H9 (cell line): ENCODE data around the gene PRADC1. TPM values are rescaled to one million over a fixed set of nuclear protein-coding genes. Genes with fewer than 3 reads are reported as not detected.
A peak's percentile ranks its signal among the peaks of the same experiment; 100 is the strongest.

Source experiments
- DNase-seq: peaks from one replicate; pipeline ENCODE4 v3.0.0-alpha.2; 2017
- H2AFZ ChIP-seq: one replicate; pipeline ENCODE4 v1.6.1; 2013; ENCODE audit warnings: mild to moderate bottlenecking, low read length, control low read depth, moderate library complexity
- H2AK5ac ChIP-seq: 2 replicates; pipeline ENCODE4 v1.6.1; 2013; ENCODE audit warnings: low read length, control low read depth, mixed read lengths; ENCODE audit not compliant: insufficient read length
- H2BK120ac ChIP-seq: one replicate; pipeline ENCODE4 v1.6.1; 2013; ENCODE audit warnings: low read depth, mild to moderate bottlenecking, low read length, control low read depth, inconsistent platforms; ENCODE audit not compliant: poor library complexity, severe bottlenecking
- H2BK12ac ChIP-seq: 2 replicates; pipeline ENCODE4 v1.6.1; 2013; ENCODE audit warnings: low read length, control low read depth, mixed read lengths, low read depth; ENCODE audit not compliant: insufficient read length
- H2BK15ac ChIP-seq: 2 replicates; pipeline ENCODE4 v1.6.1; 2013; ENCODE audit warnings: low read depth, low read length, control low read depth
- H2BK20ac ChIP-seq: one replicate; pipeline ENCODE4 v1.6.1; 2013; ENCODE audit warnings: low read depth, mild to moderate bottlenecking, low read length, control low read depth, inconsistent platforms; ENCODE audit not compliant: poor library complexity, severe bottlenecking
- H2BK5ac ChIP-seq: 2 replicates; pipeline ENCODE4 v1.6.1; 2013; ENCODE audit warnings: low read length, control low read depth, mixed read lengths; ENCODE audit not compliant: insufficient read length
- H3K14ac ChIP-seq: 2 replicates; pipeline ENCODE4 v1.6.1; 2013; ENCODE audit warnings: low read length, control low read depth; ENCODE audit not compliant: insufficient read depth
- H3K18ac ChIP-seq: 2 replicates; pipeline ENCODE4 v1.6.1; 2013; ENCODE audit warnings: low read depth, mild to moderate bottlenecking, mixed read lengths, low read length, control low read depth; ENCODE audit not compliant: insufficient read length
- H3K23ac ChIP-seq: 2 replicates; pipeline ENCODE4 v1.6.1; 2013; ENCODE audit warnings: low read length, control low read depth, mixed read lengths, low read depth; ENCODE audit not compliant: insufficient read length
- H3K23me2 ChIP-seq: 2 replicates; pipeline ENCODE4 v1.6.1; 2013; ENCODE audit warnings: low read depth, mild to moderate bottlenecking, mixed read lengths, low read length, control low read depth; ENCODE audit not compliant: insufficient read length, poor library complexity, severe bottlenecking
- H3K27ac ChIP-seq: 2 replicates; pipeline ENCODE4 v1.5.1; 2013; ENCODE audit warnings: low read length, control low read depth, mixed read lengths, low read depth; ENCODE audit not compliant: insufficient read length
- H3K27me3 ChIP-seq: 2 replicates; pipeline ENCODE4 v1.6.1; 2013; ENCODE audit warnings: low read length, control low read depth, inconsistent platforms; ENCODE audit not compliant: insufficient read depth
- H3K4ac ChIP-seq: 2 replicates; pipeline ENCODE4 v1.6.1; 2013; ENCODE audit warnings: low read depth, mild to moderate bottlenecking, control low read depth, inconsistent platforms, low read length, moderate library complexity
- H3K4me1 ChIP-seq: 2 replicates; pipeline ENCODE4 v1.6.1; 2013; ENCODE audit warnings: low read length, control low read depth, inconsistent platforms; ENCODE audit not compliant: insufficient read depth
- H3K4me2 ChIP-seq: 2 replicates; pipeline ENCODE4 v1.6.1; 2013; ENCODE audit warnings: low read length, control low read depth, mixed read lengths; ENCODE audit not compliant: insufficient read length, insufficient read depth
- H3K56ac ChIP-seq: 2 replicates; pipeline ENCODE4 v1.6.1; 2013; ENCODE audit warnings: low read depth, mild to moderate bottlenecking, mixed read lengths, low read length, control low read depth; ENCODE audit not compliant: insufficient read length
- H3K79me1 ChIP-seq: 2 replicates; pipeline ENCODE4 v1.6.1; 2013; ENCODE audit warnings: low read depth, mild to moderate bottlenecking, moderate library complexity, low read length, control low read depth, inconsistent platforms; ENCODE audit not compliant: insufficient read depth, poor library complexity, severe bottlenecking
- H3K79me2 ChIP-seq: 2 replicates; pipeline ENCODE4 v1.6.1; 2013; ENCODE audit warnings: low read length, control low read depth, inconsistent platforms; ENCODE audit not compliant: insufficient read depth
- H3K9ac ChIP-seq: 2 replicates; pipeline ENCODE4 v1.6.1; 2013; ENCODE audit warnings: low read length, control low read depth, mixed read lengths; ENCODE audit not compliant: insufficient read length; ENCODE audit errors: extremely low read depth
- H3K9me3 ChIP-seq: one replicate; pipeline ENCODE4 v1.6.1; 2013; ENCODE audit warnings: low read depth, low read length, inconsistent platforms; ENCODE audit not compliant: control insufficient read depth
- H3T11ph ChIP-seq: one replicate; pipeline ENCODE4 v1.6.1; 2013; ENCODE audit warnings: mild to moderate bottlenecking, low read length, control low read depth, inconsistent platforms
- H4K20me1 ChIP-seq: one replicate; pipeline ENCODE4 v1.6.1; 2013; ENCODE audit not compliant: control insufficient read depth, insufficient read length, insufficient read depth
- H4K5ac ChIP-seq: 2 replicates; pipeline ENCODE4 v1.6.1; 2013; ENCODE audit warnings: low read depth, mild to moderate bottlenecking, mixed read lengths, low read length, control low read depth; ENCODE audit not compliant: insufficient read length
- H4K8ac ChIP-seq: replicated peaks from 2 replicates; pipeline ENCODE4 v1.6.1; 2013; ENCODE audit warnings: low read length, control low read depth, mixed read lengths, low read depth; ENCODE audit not compliant: insufficient read length
- H4K91ac ChIP-seq: 2 replicates; pipeline ENCODE4 v1.6.1; 2013; ENCODE audit warnings: low read depth, mild to moderate bottlenecking, moderate library complexity, mixed read lengths, low read length, control low read depth; ENCODE audit not compliant: insufficient read length
- H3K27ac Mint-ChIP-seq, 3 experiments: 2 replicates in 2 of 3; 3 replicates in 1 of 3; pipeline ENCODE4 v1.8.0; 2020 to 2021; ENCODE audit warnings: mixed read lengths in 3 of 3, mild to moderate bottlenecking in 1 of 3, moderate library complexity in 1 of 3
- H3K27me3 Mint-ChIP-seq: 2 replicates; pipeline ENCODE4 v1.8.0; 2021; ENCODE audit warnings: low read depth, mild to moderate bottlenecking, moderate library complexity, mixed read lengths
- H3K36me3 Mint-ChIP-seq, 3 experiments: 2 replicates in 2 of 3; 3 replicates in 1 of 3; pipeline ENCODE4 v1.8.0; 2020 to 2021; ENCODE audit warnings: low read depth in 3 of 3, mixed read lengths in 3 of 3; ENCODE audit not compliant: insufficient read depth in 1 of 3
- H3K4me1 Mint-ChIP-seq, 2 experiments: 2 replicates each; pipeline ENCODE4 v1.8.0; 2020; ENCODE audit warnings: mixed read lengths in 2 of 2
- H3K4me3 Mint-ChIP-seq, 2 experiments: 2 replicates in 1 of 2; 3 replicates in 1 of 2; pipeline ENCODE4 v1.8.0; 2020 to 2021; ENCODE audit warnings: mild to moderate bottlenecking in 2 of 2, mixed read lengths in 2 of 2, moderate library complexity in 1 of 2
- H3K9me3 Mint-ChIP-seq, 2 experiments: 2 replicates in 1 of 2; 3 replicates in 1 of 2; pipeline ENCODE4 v1.8.0; 2020; ENCODE audit warnings: mild to moderate bottlenecking in 2 of 2, mixed read lengths in 2 of 2, moderate library complexity in 1 of 2
- CTCF ChIP-seq: fragments of 200-600 bp; sonication (generic); conservative IDR thresholded peaks from 3 replicates; pipeline ENCODE4 v1.8.0; 2021; ENCODE audit warnings: antibody characterized with exemption, mild to moderate bottlenecking
- WGBS: extraction: QIAGEN DNeasy Blood & Tissue Kit; methylation state at CpG from one replicate; pipeline ENCODE4 v1.1.7; 2013; ENCODE audit warnings: missing lambda C conversion rate, low lambda C conversion rate, mixed read lengths; ENCODE audit not compliant: insufficient read length; ENCODE audit errors: extremely low coverage; 5-methylcytosine and 5-hydroxymethylcytosine counted together
- total RNA-seq: library from RNA; stranded (reverse); gene quantifications from 2 replicates; pipeline ENCODE4 v1.2.1, GENCODE V29; 2021

PRADC1 gene
- total RNA-seq, 1 experiment from 2014 or later, result 9.6 TPM

GRCh38 chr2:73214120-73215035 is 18.7 kb downstream of the PRADC1 start, which contains the start of gene SMYD5:
Gene SMYD5, plus strand, starts transcription at chr2:73214245. Its CDS starts 22 bp downstream, at chr2:73214267.
- H2BK12ac ChIP-seq, result no peak within 1 kb of the TSS
- H2BK20ac ChIP-seq, result no peak within 1 kb of the TSS
- no CpG with 5 or more reads among the region's 64 CpGs for WGBS
- no peak within 1 kb of the TSS for H4K8ac ChIP-seq
- TF ChIP-seq CTCF, result no peak
- H3K14ac ChIP-seq, result peak within 1 kb of the TSS; percentile 89
- peak within 1 kb of the TSS; percentile 76 to 93 for H3K4me3 Mint-ChIP-seq
- H3K23ac ChIP-seq, result no peak within 1 kb of the TSS
- H2BK15ac ChIP-seq, result no peak within 1 kb of the TSS
- H3K4me1 ChIP-seq, result 0 out of 2 replicates have a peak, but pooled peaks cover 3% of the 10 kb centered on the region
- peak within 1 kb of the TSS; percentile 82 for H2AFZ ChIP-seq
- H3K27ac Mint-ChIP-seq, result peak within 1 kb of the TSS; percentile 89 to 95 (median 93); a peak in 6 of 7 replicates
- no peak within 1 kb of the TSS for H2BK120ac ChIP-seq
- H4K91ac ChIP-seq, result no peak within 1 kb of the TSS
- no peak within 1 kb of the TSS for H3T11ph ChIP-seq
- H3K27ac ChIP-seq, result no peak within 1 kb of the TSS
- H2AK5ac ChIP-seq, result no peak within 1 kb of the TSS
- no peak within 1 kb of the TSS for H4K5ac ChIP-seq
- no peaks in the 10 kb centered on the region for H3K9me3 ChIP-seq
- no peaks in the 10 kb centered on the region for H3K27me3 ChIP-seq
- peaks cover 4% of the 10 kb centered on the region for H3K79me1 ChIP-seq
- H3K9me3 Mint-ChIP-seq, result no peaks in the 10 kb centered on the region
- H3K23me2 ChIP-seq, result no peaks in the 10 kb centered on the region
- peak within 1 kb of the TSS; percentile 81 for H3K4me2 ChIP-seq
- H3K18ac ChIP-seq, result peak within 1 kb of the TSS; percentile 81
- no peak within 1 kb of the TSS for H3K56ac ChIP-seq
- peaks cover 7% of the 10 kb centered on the region; the same call in 1 of the 2 replicates for H3K79me2 ChIP-seq
- peak; percentile 86 for DNase-seq
- H3K27me3 Mint-ChIP-seq, result peaks cover 3% of the 10 kb centered on the region; the same call in 1 of the 2 replicates
- H4K20me1 ChIP-seq, result no peaks in the 10 kb centered on the region
- peak within 1 kb of the TSS; percentile 68 for H3K9ac ChIP-seq
- peaks cover 0 to 5% (median 0%) of the 10 kb centered on the region in 3 experiments; a peak in 2 of 7 replicates for H3K36me3 Mint-ChIP-seq
- peaks cover 22 to 30% of the 10 kb centered on the region in 2 experiments for H3K4me1 Mint-ChIP-seq
- H3K4ac ChIP-seq, result no peak within 1 kb of the TSS
- no peak within 1 kb of the TSS for H2BK5ac ChIP-seq
